Epithelial cell of alveolus of lung (primary cell): ENCODE results near the gene SLC35E1. TPM values are rescaled to one million over a fixed set of nuclear protein-coding genes. Genes with fewer than 3 reads are reported as not detected.

Source experiments
- total RNA-seq: library from RNA; depleted of rRNA; stranded (reverse); fragments of >200 nt; gene quantifications from 2 replicates; pipeline ENCODE4 v1.2.1, GENCODE V29; 2015

Gene SLC35E1
- total RNA-seq: 34.3 and 35.2 TPM in 2 replicates

DNA sequence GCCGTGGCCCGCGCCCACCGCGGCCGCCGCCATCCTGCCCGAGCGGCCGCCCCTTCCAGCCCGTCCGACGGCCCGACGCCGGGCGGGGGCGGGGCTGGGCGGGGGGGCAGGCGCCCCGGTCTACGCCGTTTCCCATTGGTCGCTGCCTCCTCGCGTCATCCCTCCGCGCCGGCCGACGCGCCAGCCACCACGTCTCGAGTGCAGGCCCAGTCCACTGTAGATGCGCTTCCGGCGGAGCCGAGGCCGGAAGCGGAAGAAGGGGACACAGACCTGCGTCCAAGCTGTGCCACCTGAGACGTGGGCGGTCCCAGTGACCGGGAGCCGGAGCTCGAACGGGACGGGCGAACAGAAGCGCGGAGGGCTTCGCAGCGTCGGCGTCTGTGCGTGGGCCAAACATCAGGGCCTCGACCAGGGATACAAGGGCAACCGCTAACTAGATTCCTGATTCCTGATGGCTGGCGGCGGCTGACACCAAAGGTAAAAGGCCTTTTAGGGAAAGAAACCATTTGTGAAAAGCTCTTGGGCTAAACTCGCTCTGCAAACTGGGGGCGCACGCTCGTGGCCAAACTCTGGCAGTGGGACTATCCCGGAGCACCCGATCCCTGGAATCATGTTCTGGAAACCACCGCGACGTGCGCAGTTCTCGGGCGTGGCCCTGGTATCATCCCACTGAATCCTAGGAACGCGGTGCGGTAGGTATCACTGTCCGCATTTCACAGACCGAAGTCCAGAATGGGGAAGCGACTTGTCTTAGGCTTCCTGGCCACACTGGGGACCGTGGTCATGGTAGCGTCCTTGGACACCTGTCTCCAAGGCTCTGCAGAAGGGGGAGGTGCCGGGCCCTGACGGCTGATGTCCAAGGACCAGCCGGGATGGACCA lies at the start of gene SLC35E1:
TSS of gene SLC35E1 (minus strand) at position 84 of the 880 bp plus-strand sequence. CDS start at position 33, 51 bp downstream.

DNA sequence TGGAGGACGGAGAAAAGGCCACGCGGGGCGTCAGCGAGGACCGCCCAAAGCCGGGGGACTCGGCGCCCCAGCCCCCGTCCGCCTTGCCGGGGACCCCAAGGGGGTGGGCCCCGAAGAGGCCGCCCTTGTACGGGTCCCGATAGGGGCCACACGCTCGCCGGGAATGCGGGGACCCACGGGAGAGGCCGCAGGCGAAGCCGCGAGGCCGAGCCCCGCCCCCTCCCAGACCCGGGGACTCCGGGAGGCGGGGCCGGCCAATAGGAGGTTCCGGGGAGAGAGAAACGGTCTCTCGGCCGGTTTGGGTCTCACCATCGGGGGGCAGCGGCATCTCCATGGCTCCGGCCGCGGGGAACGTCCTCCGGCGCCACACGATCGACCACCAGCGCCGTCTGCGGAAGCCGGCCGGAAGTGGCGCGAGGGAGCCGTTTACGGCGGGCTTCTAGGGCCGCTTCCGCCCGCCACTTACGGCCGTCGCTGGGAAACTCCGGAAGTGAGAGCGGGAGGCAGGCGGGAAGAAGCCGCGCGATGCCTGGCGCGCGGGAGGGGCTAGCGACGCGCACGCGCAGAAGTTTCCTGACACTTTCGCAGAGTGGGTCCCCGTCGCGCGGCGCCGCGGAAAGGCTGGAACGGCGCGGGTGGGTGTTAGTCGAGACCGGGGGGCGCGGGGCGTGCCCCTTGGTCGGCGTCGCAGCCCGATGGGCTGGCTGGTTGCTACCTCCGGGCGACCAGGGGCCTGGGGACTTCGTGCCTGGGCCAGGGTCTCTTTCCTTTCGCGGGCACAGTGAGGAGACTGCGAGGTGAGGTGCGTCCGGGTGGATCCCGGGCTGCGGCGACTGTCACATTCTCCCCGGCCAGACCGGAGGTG lies 29.9 kb downstream of the SLC35E1 start, which contains the start of gene CHERP:
TSS of gene CHERP (minus strand) at position 393 of the 865 bp plus-strand sequence. CDS start at position 334, 59 bp downstream.

Other genes with a start within 250 kb of the SLC35E1 start
- 1.2 and 7.0 TPM in 2 replicates for gene KLF2, start 247.6 kb downstream of the SLC35E1 start, total RNA-seq
- gene EPS15L1, start 100.4 kb downstream of the SLC35E1 start, total RNA-seq: 6.9 and 12.7 TPM in 2 replicates
- 0.39 and 0.56 TPM in 2 replicates for gene CALR3, start 76.2 kb downstream of the SLC35E1 start, total RNA-seq
- gene C19orf44, start 76.0 kb downstream of the SLC35E1 start, total RNA-seq: 3.2 and 3.8 TPM in 2 replicates
- gene CHERP, start 30.0 kb downstream of the SLC35E1 start, total RNA-seq: 5.3 and 13.3 TPM in 2 replicates
- gene MED26, start 55.8 kb upstream of the SLC35E1 start, total RNA-seq: 5.9 and 12.9 TPM in 2 replicates
- 68.1 and 100 TPM in 2 replicates for gene SMIM7, start 87.7 kb upstream of the SLC35E1 start, total RNA-seq
- gene TMEM38A, start 88.7 kb upstream of the SLC35E1 start, total RNA-seq: 1.4 and 5.0 TPM in 2 replicates
- gene NWD1, start 147.4 kb upstream of the SLC35E1 start, total RNA-seq: not detected in 2 replicates